DOHH2 (cell line): ENCODE measurements around the gene CACNG7.

Experiments
- H3F3A ChIP-seq: fragments of 200-600 bp; sonication (generic), shearing (Covaris generic); 2 replicates; pipeline ENCODE4 v1.6.0; 2016; ENCODE audit warnings: antibody characterized with exemption, mild to moderate bottlenecking; ENCODE audit not compliant: control insufficient read depth, insufficient read depth
- H3K27ac ChIP-seq: fragments of 200-600 bp; sonication (generic); 2 replicates; pipeline ENCODE4 v1.5.1; 2014; ENCODE audit warnings: low read depth, mild to moderate bottlenecking, low read length, moderate library complexity
- H3K27me3 ChIP-seq: fragments of 200-600 bp; sonication (generic); 2 replicates; pipeline ENCODE4 v1.6.1; 2014; ENCODE audit warnings: mild to moderate bottlenecking, low read length, mixed read lengths; ENCODE audit not compliant: control insufficient read depth
- H3K36me3 ChIP-seq: fragments of 200-600 bp; sonication (generic); 2 replicates; pipeline ENCODE4 v1.6.1; 2014; ENCODE audit warnings: mild to moderate bottlenecking, low read length, moderate library complexity, mixed read lengths; ENCODE audit not compliant: control insufficient read depth
- H3K4me1 ChIP-seq: fragments of 200-600 bp; sonication (generic); 2 replicates; pipeline ENCODE4 v1.6.1; 2014; ENCODE audit warnings: mild to moderate bottlenecking, low read length, mixed read lengths; ENCODE audit not compliant: control insufficient read depth
- H3K4me2 ChIP-seq: fragments of 200-600 bp; sonication (generic); 2 replicates; pipeline ENCODE4 v1.6.0; 2014; ENCODE audit warnings: mild to moderate bottlenecking, low read length, moderate library complexity
- H3K4me3 ChIP-seq: fragments of 200-600 bp; sonication (generic); 2 replicates; pipeline ENCODE4 v1.5.1; 2014; ENCODE audit warnings: mild to moderate bottlenecking, low read length, mixed read lengths
- H3K79me2 ChIP-seq: fragments of 200-600 bp; sonication (generic); 2 replicates; pipeline ENCODE4 v1.6.1; 2014; ENCODE audit warnings: mild to moderate bottlenecking, low read length, mixed read lengths; ENCODE audit not compliant: control insufficient read depth
- H3K9me2 ChIP-seq: fragments of 200-600 bp; sonication (generic); replicated peaks from 2 replicates; pipeline ENCODE4 v1.6.1; 2014; ENCODE audit warnings: mild to moderate bottlenecking, low read length, mixed read lengths; ENCODE audit not compliant: control insufficient read depth
- H3K9me3 ChIP-seq: fragments of 200-600 bp; sonication (generic); 2 replicates; pipeline ENCODE4 v1.6.1; 2014; ENCODE audit warnings: antibody characterized with exemption, low read length, mixed read lengths; ENCODE audit not compliant: control insufficient read depth, insufficient read depth
- H4K20me1 ChIP-seq: fragments of 200-600 bp; sonication (generic); 2 replicates; pipeline ENCODE4 v1.6.0; 2014; ENCODE audit warnings: low read depth, mild to moderate bottlenecking, antibody characterized with exemption, low read length, moderate library complexity; ENCODE audit not compliant: control insufficient read depth, insufficient read depth
- EZH2phosphoT487 ChIP-seq: fragments of 200-600 bp; sonication (generic); IDR thresholded peaks from 2 replicates; pipeline ENCODE4 v1.6.1; 2017; ENCODE audit warnings: borderline replicate concordance, mild to moderate bottlenecking, antibody characterized with exemption, low read length, moderate library complexity, mixed read lengths
- TF ChIP-seq, protein P1 (sequence below): fragments of 200-600 bp; sonication (generic); IDR thresholded peaks from one replicate; pipeline ENCODE4 v1.5.1; 2014; ENCODE audit warnings: antibody characterized with exemption, mild to moderate bottlenecking, low read depth, low read length; ENCODE audit not compliant: poor library complexity, severe bottlenecking

CACNG7 gene

DNA sequence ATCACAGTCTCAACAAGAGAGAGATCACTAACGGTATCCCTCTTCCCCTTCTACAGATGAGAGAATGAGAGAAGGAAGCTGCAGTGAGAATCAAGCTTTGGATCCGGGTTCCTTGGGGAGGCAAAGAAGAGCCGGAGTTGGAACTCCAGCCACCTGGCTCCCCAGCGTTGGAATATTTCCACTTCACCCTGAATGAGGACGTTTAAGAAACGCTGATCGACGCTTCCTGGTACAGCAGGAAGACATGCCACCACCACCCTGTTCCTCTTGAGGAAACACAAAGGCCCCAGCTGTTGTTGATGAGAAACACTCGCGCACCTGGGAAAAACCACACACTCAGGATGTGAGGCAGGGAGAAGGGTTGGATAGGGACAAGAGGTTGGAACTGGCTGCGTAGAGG lies 42.4 kb downstream of the CACNG7 start:
- no peaks in the 10 kb centered on the region for H3K36me3 ChIP-seq
- H3K4me1 ChIP-seq = no peaks in the 10 kb centered on the region
- H3K27me3 ChIP-seq = no peaks in the 10 kb centered on the region
- no peak overlapping the region for H3K4me3 ChIP-seq
- H3K9me3 ChIP-seq = no peaks in the 10 kb centered on the region
- no peaks in the 10 kb centered on the region for H4K20me1 ChIP-seq
- TF ChIP-seq, protein P1, sequence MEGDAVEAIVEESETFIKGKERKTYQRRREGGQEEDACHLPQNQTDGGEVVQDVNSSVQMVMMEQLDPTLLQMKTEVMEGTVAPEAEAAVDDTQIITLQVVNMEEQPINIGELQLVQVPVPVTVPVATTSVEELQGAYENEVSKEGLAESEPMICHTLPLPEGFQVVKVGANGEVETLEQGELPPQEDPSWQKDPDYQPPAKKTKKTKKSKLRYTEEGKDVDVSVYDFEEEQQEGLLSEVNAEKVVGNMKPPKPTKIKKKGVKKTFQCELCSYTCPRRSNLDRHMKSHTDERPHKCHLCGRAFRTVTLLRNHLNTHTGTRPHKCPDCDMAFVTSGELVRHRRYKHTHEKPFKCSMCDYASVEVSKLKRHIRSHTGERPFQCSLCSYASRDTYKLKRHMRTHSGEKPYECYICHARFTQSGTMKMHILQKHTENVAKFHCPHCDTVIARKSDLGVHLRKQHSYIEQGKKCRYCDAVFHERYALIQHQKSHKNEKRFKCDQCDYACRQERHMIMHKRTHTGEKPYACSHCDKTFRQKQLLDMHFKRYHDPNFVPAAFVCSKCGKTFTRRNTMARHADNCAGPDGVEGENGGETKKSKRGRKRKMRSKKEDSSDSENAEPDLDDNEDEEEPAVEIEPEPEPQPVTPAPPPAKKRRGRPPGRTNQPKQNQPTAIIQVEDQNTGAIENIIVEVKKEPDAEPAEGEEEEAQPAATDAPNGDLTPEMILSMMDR = no peak
- no peak for TF ChIP-seq EZH2phosphoT487
- H3K4me2 ChIP-seq = no peak overlapping the region
- H3K27ac ChIP-seq = no peak overlapping the region
- H3F3A ChIP-seq = no peaks in the 10 kb centered on the region
- H3K79me2 ChIP-seq = no peaks in the 10 kb centered on the region
- H3K9me2 ChIP-seq = no peaks in the 10 kb centered on the region

DNA sequence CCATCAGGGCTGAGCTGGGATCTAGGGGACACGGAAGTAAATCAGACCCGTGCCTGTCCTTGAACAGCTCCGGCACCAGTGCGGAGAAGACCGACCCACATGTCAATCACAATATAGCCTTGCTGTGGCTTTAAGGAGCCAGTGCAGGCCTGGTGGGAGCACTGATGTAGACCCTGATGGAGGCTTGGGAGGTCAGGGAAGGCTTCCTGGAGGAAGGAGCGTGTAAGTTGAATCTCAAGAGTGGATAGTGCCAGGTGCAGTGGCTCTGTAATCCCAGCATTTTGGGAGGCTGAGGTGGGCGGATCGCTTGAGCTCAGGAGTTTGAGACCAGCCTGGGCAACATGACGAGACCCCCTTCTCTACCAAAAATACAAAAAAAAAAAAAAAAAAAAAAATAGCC lies 42.9 kb downstream of the CACNG7 start:
- H3F3A ChIP-seq = no peaks in the 10 kb centered on the region
- no peaks in the 10 kb centered on the region for H3K9me2 ChIP-seq
- H3K79me2 ChIP-seq = no peaks in the 10 kb centered on the region
- H3K4me3 ChIP-seq = no peak overlapping the region
- no peak overlapping the region for H3K4me2 ChIP-seq
- H3K4me1 ChIP-seq = no peaks in the 10 kb centered on the region
- TF ChIP-seq, protein P1 = no peak
- TF ChIP-seq EZH2phosphoT487 = no peak
- no peaks in the 10 kb centered on the region for H3K36me3 ChIP-seq
- no peak overlapping the region for H3K27ac ChIP-seq
- no peaks in the 10 kb centered on the region for H4K20me1 ChIP-seq
- no peaks in the 10 kb centered on the region for H3K9me3 ChIP-seq
- H3K27me3 ChIP-seq = no peaks in the 10 kb centered on the region

DNA sequence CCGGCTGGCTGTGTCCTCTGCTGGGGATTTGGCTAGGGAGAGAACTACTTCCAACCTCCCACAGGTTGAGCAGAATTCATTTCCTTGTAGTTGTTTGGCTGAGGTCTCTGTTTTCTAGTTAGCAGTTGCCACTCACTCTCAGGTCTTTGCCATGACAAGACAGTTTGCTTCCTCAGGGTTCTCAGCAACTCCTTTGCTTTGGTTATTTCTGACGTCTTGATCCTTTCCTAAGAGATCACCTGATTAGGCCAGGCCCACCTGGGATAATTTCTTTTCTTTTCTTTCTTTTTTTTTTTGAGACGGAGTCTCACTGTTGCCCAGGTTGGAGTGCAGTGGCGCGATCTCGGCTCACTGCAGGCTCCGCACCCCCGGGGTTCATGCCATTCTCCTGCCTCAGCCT lies 44.3 kb downstream of the CACNG7 start:
- no peak overlapping the region for H3K27ac ChIP-seq
- H3K36me3 ChIP-seq = no peaks in the 10 kb centered on the region
- H3K9me2 ChIP-seq = no peaks in the 10 kb centered on the region
- H4K20me1 ChIP-seq = no peaks in the 10 kb centered on the region
- H3K79me2 ChIP-seq = no peaks in the 10 kb centered on the region
- TF ChIP-seq, protein P1 = no peak
- TF ChIP-seq EZH2phosphoT487 = no peak
- H3F3A ChIP-seq = no peaks in the 10 kb centered on the region
- H3K9me3 ChIP-seq = no peaks in the 10 kb centered on the region
- H3K27me3 ChIP-seq = peaks cover 11% of the 10 kb centered on the region
- H3K4me1 ChIP-seq = no peaks in the 10 kb centered on the region
- no peak overlapping the region for H3K4me3 ChIP-seq
- H3K4me2 ChIP-seq = no peak overlapping the region
